GM23338 (cell line): Measurements from ENCODE around the gene MCC. TPM values are rescaled to one million over a fixed set of nuclear protein-coding genes. Genes with fewer than 3 reads are reported as not detected.

Experiments used
- ATAC-seq: fragments of 200-7000 bp; cut with Tn5 transposase; 3 replicates; pipeline ENCODE4 v1.9.1; 2020
- DNase-seq: peaks from one replicate; pipeline ENCODE4 v3.0.0-alpha.2; 2015; ENCODE audit warnings: low spot score
- H2AFZ ChIP-seq: fragments of 200-600 bp; sonication (generic); 2 replicates; pipeline ENCODE4 v1.8.0; 2016; ENCODE audit warnings: antibody characterized with exemption, mild to moderate bottlenecking, moderate library complexity
- H3F3A ChIP-seq: fragments of 200-600 bp; sonication (generic); replicated peaks from 2 replicates; pipeline ENCODE4 v1.8.0; 2017; ENCODE audit warnings: antibody characterized with exemption, mixed run types, low read depth
- H3K27ac ChIP-seq: fragments of 200-600 bp; sonication (generic); 2 replicates; pipeline ENCODE4 v1.6.1; 2016; ENCODE audit warnings: low read depth
- H3K27me3 ChIP-seq: fragments of 200-600 bp; sonication (generic); 2 replicates; pipeline ENCODE4 v1.8.0; 2016; ENCODE audit warnings: mild to moderate bottlenecking, mixed run types, moderate library complexity; ENCODE audit not compliant: insufficient read depth
- H3K36me3 ChIP-seq: fragments of 200-600 bp; sonication (generic); 2 replicates; pipeline ENCODE4 v1.8.0; 2016; ENCODE audit warnings: mild to moderate bottlenecking; ENCODE audit not compliant: insufficient read depth
- H3K4me1 ChIP-seq: fragments of 200-600 bp; sonication (generic); 2 replicates; pipeline ENCODE4 v1.8.0; 2016; ENCODE audit warnings: mild to moderate bottlenecking, moderate library complexity; ENCODE audit not compliant: insufficient read depth
- H3K4me2 ChIP-seq: fragments of 200-600 bp; sonication (generic); 2 replicates; pipeline ENCODE4 v1.7.1; 2017; ENCODE audit warnings: mixed run types
- H3K4me3 ChIP-seq: fragments of 200-600 bp; sonication (generic); 2 replicates; pipeline ENCODE4 v1.6.1; 2016; ENCODE audit warnings: mixed run types
- H3K79me2 ChIP-seq: fragments of 200-600 bp; sonication (generic); replicated peaks from 2 replicates; pipeline ENCODE4 v1.8.0; 2017; ENCODE audit warnings: mild to moderate bottlenecking; ENCODE audit not compliant: insufficient read depth
- H3K9me2 ChIP-seq: fragments of 200-600 bp; sonication (generic); 2 replicates; pipeline ENCODE4 v1.8.0; 2017; ENCODE audit not compliant: insufficient read depth
- H4K20me1 ChIP-seq: fragments of 200-600 bp; sonication (generic); replicated peaks from 2 replicates; pipeline ENCODE4 v1.8.0; 2017; ENCODE audit warnings: mild to moderate bottlenecking; ENCODE audit not compliant: insufficient read depth
- H3K27ac Mint-ChIP-seq: 2 replicates; pipeline ENCODE4 v1.8.0; 2020; ENCODE audit warnings: inconsistent platforms, mild to moderate bottlenecking, moderate library complexity, mixed read lengths
- H3K27me3 Mint-ChIP-seq: 3 replicates; pipeline ENCODE4 v1.8.0; 2022; ENCODE audit warnings: low read depth, mild to moderate bottlenecking, moderate library complexity, mixed read lengths, inconsistent platforms; ENCODE audit not compliant: insufficient read depth, poor library complexity
- H3K36me3 Mint-ChIP-seq: 3 replicates; pipeline ENCODE4 v1.8.0; 2021; ENCODE audit warnings: low read depth, mild to moderate bottlenecking, inconsistent platforms, moderate library complexity, mixed read lengths
- H3K4me1 Mint-ChIP-seq: 3 replicates; pipeline ENCODE4 v1.8.0; 2020; ENCODE audit warnings: mild to moderate bottlenecking, inconsistent platforms, mixed read lengths
- H3K4me3 Mint-ChIP-seq: 3 replicates; pipeline ENCODE4 v1.8.0; 2021; ENCODE audit warnings: moderate library complexity, mild to moderate bottlenecking, inconsistent platforms, mixed read lengths
- H3K9me3 Mint-ChIP-seq: 3 replicates; pipeline ENCODE4 v1.8.0; 2020; ENCODE audit warnings: moderate library complexity, mild to moderate bottlenecking, inconsistent platforms, mixed read lengths
- CREB1 ChIP-seq: fragments of 250-450 bp; sonication (Bioruptor Pico); IDR thresholded peaks from 2 replicates; pipeline ENCODE4 v1.5.0; 2020; ENCODE audit warnings: low read depth, mild to moderate bottlenecking, moderate library complexity
- ETS1 ChIP-seq: IDR thresholded peaks from 2 replicates; pipeline ENCODE4 v1.6.1; 2016; ENCODE audit warnings: antibody characterized with exemption
- EZH2phosphoT487 ChIP-seq: fragments of 200-600 bp; sonication (generic); IDR thresholded peaks from one replicate; pipeline ENCODE4 v1.8.1; 2018; ENCODE audit warnings: antibody characterized with exemption; ENCODE audit not compliant: unreplicated experiment
- JUNB ChIP-seq: IDR thresholded peaks from one replicate; pipeline ENCODE4 v1.6.1; 2016; ENCODE audit warnings: antibody characterized with exemption; ENCODE audit not compliant: unreplicated experiment
- NANOG ChIP-seq: IDR thresholded peaks from 2 replicates; pipeline ENCODE4 v1.6.1; 2016; ENCODE audit warnings: antibody characterized with exemption, borderline replicate concordance
- POLR2AphosphoS5 ChIP-seq: IDR thresholded peaks from 2 replicates; pipeline ENCODE4 v1.6.1; 2016; ENCODE audit warnings: antibody characterized with exemption, low read depth
- REST ChIP-seq: IDR thresholded peaks from one replicate; pipeline ENCODE4 v1.6.1; 2018; ENCODE audit warnings: antibody characterized with exemption; ENCODE audit not compliant: unreplicated experiment
- STAT1 ChIP-seq: IDR thresholded peaks from one replicate; pipeline ENCODE4 v1.6.1; 2016; ENCODE audit warnings: antibody characterized with exemption; ENCODE audit not compliant: unreplicated experiment
- ZNF331 ChIP-seq: fragments of 250-450 bp; sonication (Bioruptor Pico); IDR thresholded peaks from 2 replicates; pipeline ENCODE4 v1.5.0; 2020; ENCODE audit warnings: low read depth, mild to moderate bottlenecking, moderate library complexity
- ZNF462 ChIP-seq: fragments of 250-450 bp; sonication (Bioruptor Pico); IDR thresholded peaks from 2 replicates; pipeline ENCODE4 v1.5.0; 2020; ENCODE audit warnings: mild to moderate bottlenecking, moderate library complexity
- polyA plus RNA-seq: library from polyadenylated mRNA; unstranded; fragments of >200 nt; fragmentation: Nextera tagmentation; extraction: Ambion mirVana; gene quantifications from 2 replicates; pipeline ENCODE4 v1.2.1, GENCODE V29; 2016
- total RNA-seq: library from RNA; depleted of rRNA; stranded (reverse); fragments of >200 nt; shearing (Covaris generic); gene quantifications from 2 replicates; pipeline ENCODE4 v1.2.3, GENCODE V29; 2014

The MCC gene
- total and polyA plus RNA-seq, 2 experiments from 2014 or later: 3.8 to 10.1 TPM

- H3K36me3 ChIP-seq: no peaks in the 10 kb centered on the region
- DNase-seq (no peak), ATAC-seq (no peak)
- no peak for TF ChIP-seq EZH2phosphoT487
- TF ChIP-seq JUNB: no peak
- TF ChIP-seq STAT1: no peak
- H3K9me2 ChIP-seq: no peaks in the 10 kb centered on the region
- H2AFZ ChIP-seq: no peak overlapping the region
- no peaks in the 10 kb centered on the region for H3K27me3 ChIP-seq
- no peaks in the 10 kb centered on the region for H3K79me2 ChIP-seq
- no peak overlapping the region for H3K27ac ChIP-seq
- no peak overlapping the region for H3K4me2 ChIP-seq
- no peak overlapping the region for H3K4me3 ChIP-seq
- no peaks in the 10 kb centered on the region for H4K20me1 ChIP-seq
- Mint-ChIP-seq H3K27me3 (peaks cover 2% of the 10 kb centered on the region), H3K9me3 (no peaks in the 10 kb centered on the region), H3K36me3 (no peaks in the 10 kb centered on the region), H3K4me3 (no peak overlapping the region), H3K4me1 (peaks cover 41% of the 10 kb centered on the region), H3K27ac (no peak overlapping the region)
- no peaks in the 10 kb centered on the region for H3F3A ChIP-seq
- peaks cover 18% of the 10 kb centered on the region for H3K4me1 ChIP-seq
Measured at GRCh38 chr5:113167985-113168384, 320.3 kb downstream of the MCC start.

- H3K4me3 Mint-ChIP-seq: no peak overlapping the region; the same call in 2 of the 3 replicates
- Histone ChIP-seq H3K27me3 (no peaks in the 10 kb centered on the region), H2AFZ (no peak overlapping the region), H3K4me2 (no peak overlapping the region), H4K20me1 (no peaks in the 10 kb centered on the region), H3K36me3 (no peaks in the 10 kb centered on the region), H3K4me1 (peaks cover 18% of the 10 kb centered on the region), H3F3A (no peaks in the 10 kb centered on the region), H3K27ac (peak overlapping the region; percentile 47; the same call in 1 of the 2 replicates), H3K9me2 (no peaks in the 10 kb centered on the region), H3K79me2 (no peaks in the 10 kb centered on the region), H3K4me3 (no peak overlapping the region)
- DNase-seq (no peak), ATAC-seq (peak; percentile 55)
- no peaks in the 10 kb centered on the region for H3K36me3 Mint-ChIP-seq
- H3K27me3 Mint-ChIP-seq: peaks cover 2% of the 10 kb centered on the region
- H3K4me1 Mint-ChIP-seq: peaks cover 47% of the 10 kb centered on the region
- peak overlapping the region; percentile 80 for H3K27ac Mint-ChIP-seq
- no peaks in the 10 kb centered on the region for H3K9me3 Mint-ChIP-seq
- TF ChIP-seq EZH2phosphoT487 (no peak), ETS1 (no peak), REST (no peak), ZNF331 (CRISPR knock-in tag) (no peak), JUNB (no peak), CREB1 (CRISPR knock-in tag) (no peak), ZNF462 (CRISPR knock-in tag) (no peak), NANOG (no peak), POLR2AphosphoS5 (no peak)
Measured at GRCh38 chr5:113166852-113167366, 321.3 kb downstream of the MCC start.
